HCT116 (cell line): ENCODE data around the gene EML2.

Experiments used
- CTCF ChIP-seq, 3 experiments: fragments of 200-600 bp in 1 of 3; sonication (generic) in 1 of 3; IDR thresholded peaks in 2 of 3; conservative IDR thresholded peaks in 1 of 3; 2 replicates each; pipeline ENCODE4 v1.5.1; 2012 to 2017; ENCODE audit warnings: low read depth in 2 of 3, low read length in 2 of 3, antibody characterized with exemption in 1 of 3, borderline replicate concordance in 1 of 3, control low read depth in 1 of 3, mild to moderate bottlenecking in 1 of 3, mixed read lengths in 1 of 3, mixed run types in 1 of 3, moderate library complexity in 1 of 3; ENCODE audit not compliant: insufficient read depth in 1 of 3
- EZH2 ChIP-seq: fragments of 200-600 bp; sonication (generic); IDR thresholded peaks from 2 replicates; pipeline ENCODE4 v1.6.1; 2017; ENCODE audit warnings: antibody characterized with exemption, mixed run types
- EZH2phosphoT487 ChIP-seq: fragments of 200-600 bp; IDR thresholded peaks from 2 replicates; pipeline ENCODE4 v1.6.1; 2018; ENCODE audit warnings: antibody characterized with exemption, borderline replicate concordance
- SIN3A ChIP-seq: IDR thresholded peaks from 2 replicates; pipeline ENCODE4 v1.6.1; 2012; ENCODE audit warnings: low read depth

GRCh38 chr19:45657520-45658167 lies 18.4 kb upstream of the EML2 start:
- TF ChIP-seq SIN3A: no peak
- no peak for TF ChIP-seq CTCF (IDR thresholded peaks at IDR 0.05 in 2 of 3, conservative IDR thresholded peaks at IDR 0.05 in 1 of 3; ENCODE audit: borderline replicate concordance in 1 of 3, insufficient read depth in 1 of 3, low read depth in 2 of 3, low read length in 2 of 3)
- TF ChIP-seq EZH2: no peak
- no peak for TF ChIP-seq EZH2phosphoT487
